GM12892 (cell line): ENCODE data around the gene SPIRE1.

ENCODE experiments used
- POLR2A ChIP-seq: IDR thresholded peaks from 2 replicates; pipeline ENCODE4 v1.6.1; 2011; ENCODE audit warnings: low read depth, low read length, control low read depth
- POLR2AphosphoS5 ChIP-seq: IDR thresholded peaks from 2 replicates; pipeline ENCODE4 v1.6.1; 2011; ENCODE audit warnings: low read depth, low read length, control low read depth
- TAF1 ChIP-seq: IDR thresholded peaks from 2 replicates; pipeline ENCODE4 v1.6.1; 2011; ENCODE audit warnings: low read depth, mild to moderate bottlenecking, control low read depth, low read length, borderline replicate concordance

DNA sequence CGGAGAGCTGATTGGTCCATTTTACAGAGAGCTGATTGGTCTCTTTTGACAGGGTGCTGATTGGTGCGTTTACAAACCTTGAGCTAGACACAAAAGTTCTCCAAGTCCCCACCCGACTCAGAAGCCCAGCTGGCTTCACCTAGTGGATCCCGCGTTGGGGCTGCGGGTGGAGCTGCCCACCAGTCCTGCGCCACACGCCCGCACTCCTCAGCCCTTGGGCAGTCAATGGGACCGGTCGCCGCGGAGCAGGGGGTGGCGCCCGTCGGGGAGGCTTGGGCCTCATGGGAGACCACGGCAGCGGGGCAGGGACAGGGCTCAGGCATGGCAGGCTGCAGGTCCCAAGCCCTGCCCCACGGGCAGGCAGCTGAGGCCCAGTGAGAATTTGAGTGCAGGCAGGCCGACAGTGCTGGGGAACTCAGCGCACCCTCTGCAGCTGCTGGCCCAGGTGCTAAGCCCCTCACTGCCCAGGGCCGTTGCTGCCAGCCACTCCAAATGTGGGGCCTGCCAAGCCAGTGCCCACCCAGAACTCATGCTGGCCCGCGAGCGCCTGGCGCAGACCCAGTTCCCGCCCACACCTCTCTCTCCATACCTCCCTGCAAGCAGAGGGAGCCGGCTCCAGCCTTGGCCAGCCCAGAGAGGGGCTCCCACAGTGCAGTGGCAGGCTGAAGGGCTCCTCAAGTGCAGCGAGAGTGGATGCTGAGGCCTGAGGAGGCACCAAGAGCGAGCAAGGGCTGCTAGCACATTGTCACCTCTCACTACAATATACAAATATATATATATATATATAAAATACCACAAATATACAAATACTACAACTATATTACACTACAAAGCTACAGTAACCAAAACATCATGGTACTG, 100.7 kb downstream of the SPIRE1 start:
- TF ChIP-seq TAF1 (no peak), POLR2AphosphoS5 (no peak), POLR2A (no peak)
